Hepatic stellate cell (primary cell): ENCODE results near the gene ELMOD1.
A peak's percentile ranks its signal among the peaks of the same experiment; 100 is the strongest.

Experiments
- DNase-seq: peaks from one replicate; pipeline ENCODE4 v3.0.0; 2011; ENCODE audit warnings: low spot score

ELMOD1 gene

GRCh38 chr11:107688322-107688918 is 97.5 kb downstream of the ELMOD1 start:
- DNase-seq, result no peak

DNA sequence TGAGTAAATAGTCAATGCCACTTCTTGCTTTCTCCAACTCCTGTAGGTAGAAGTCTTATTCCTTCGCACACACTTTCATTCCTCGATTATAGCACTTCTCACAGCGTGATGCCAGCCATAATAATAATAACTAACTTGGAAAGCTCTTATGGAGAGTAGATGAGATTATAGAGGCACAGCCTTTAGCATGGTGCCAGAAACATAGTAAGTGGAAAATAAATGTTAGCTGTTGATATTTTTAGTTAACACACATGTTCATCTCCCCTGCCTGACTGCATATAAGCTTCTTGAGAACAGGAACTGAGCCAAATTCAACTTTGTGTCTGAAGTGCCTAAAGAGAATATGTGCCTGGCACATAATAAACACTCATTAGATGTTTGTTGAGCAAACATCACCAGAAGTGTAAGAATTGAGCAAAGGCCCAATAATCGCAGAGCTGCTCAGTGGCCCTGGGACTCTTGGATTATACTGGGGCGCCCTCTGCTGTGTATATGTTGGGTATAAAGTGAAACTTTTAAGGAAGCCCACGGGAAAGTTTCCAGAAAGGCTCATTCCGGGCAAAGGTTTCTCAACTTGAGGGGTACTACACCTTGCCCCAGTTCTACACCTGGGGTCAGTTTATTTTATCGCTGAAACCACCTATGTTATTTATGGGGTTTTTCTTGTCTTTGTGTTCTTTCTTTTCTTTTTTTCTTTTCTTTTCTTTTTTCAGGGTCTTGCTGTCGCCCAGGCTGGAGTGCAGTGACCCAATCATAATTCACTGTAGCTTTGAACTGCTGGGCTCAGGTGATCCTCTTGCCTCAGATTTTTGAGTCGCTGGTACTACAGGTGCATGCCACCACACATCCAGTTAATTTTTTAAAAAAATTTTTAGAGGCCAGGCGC is 98.6 kb downstream of the ELMOD1 start:
- DNase-seq, result peak; percentile 47

DNA sequence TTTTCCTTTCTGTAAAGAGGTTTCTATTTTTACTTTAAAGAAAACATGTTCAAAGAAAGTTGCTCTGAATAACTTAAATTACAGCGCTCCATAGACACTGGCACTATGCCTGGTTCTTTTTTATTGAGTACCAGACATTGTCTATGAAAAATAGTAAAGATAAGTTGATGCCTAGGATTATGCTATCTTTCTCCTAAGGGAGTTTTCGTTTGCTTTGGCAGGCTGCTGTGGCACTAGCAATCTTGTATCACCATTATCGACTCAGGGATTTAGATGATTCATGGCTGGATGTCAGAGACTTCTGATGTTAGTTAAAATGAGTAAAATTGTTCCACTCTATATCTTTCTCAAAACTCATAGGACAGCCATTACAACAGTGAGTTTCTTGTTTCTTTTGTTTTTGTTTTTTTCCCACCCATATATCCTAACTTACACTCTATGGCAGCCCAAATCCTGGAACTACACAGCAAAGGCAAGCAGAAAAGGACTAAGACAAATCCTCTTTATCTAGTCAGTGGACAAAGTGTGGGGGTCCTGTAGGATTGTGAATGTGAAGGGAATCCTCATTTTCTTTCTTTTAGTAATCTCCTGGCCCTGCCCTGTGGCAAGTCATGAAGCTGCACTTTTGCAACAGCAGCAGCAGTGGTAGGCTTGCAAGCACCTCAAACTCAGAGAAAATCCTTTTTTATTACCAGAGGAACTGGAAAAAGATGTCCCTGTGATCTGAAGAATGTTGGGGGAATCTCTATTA is 100.2 kb downstream of the ELMOD1 start:
- peak; percentile 8 for DNase-seq

DNA sequence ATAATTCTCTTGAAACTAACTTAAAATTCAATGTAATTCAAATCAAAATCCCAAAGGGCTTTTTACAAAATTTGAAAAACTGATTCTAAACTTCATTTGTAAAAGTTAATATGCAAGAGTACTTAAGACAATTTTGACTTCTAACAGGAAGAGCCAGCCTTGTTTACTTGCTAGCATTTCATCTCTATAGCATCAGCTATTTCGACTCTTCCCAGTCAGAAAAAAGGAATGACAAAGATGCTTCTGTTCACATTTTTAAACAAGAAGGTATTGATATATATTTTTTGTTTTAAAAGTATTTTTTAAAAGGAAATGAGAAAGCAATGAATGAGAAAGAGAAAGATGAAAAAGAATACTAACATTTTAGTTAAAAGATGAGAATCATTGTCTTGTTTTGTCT is 104.5 kb downstream of the ELMOD1 start:
- DNase-seq, result no peak

- peak; percentile 68 for DNase-seq
Measured at GRCh38 chr11:107696140-107696539, 105.2 kb downstream of the ELMOD1 start.

DNA sequence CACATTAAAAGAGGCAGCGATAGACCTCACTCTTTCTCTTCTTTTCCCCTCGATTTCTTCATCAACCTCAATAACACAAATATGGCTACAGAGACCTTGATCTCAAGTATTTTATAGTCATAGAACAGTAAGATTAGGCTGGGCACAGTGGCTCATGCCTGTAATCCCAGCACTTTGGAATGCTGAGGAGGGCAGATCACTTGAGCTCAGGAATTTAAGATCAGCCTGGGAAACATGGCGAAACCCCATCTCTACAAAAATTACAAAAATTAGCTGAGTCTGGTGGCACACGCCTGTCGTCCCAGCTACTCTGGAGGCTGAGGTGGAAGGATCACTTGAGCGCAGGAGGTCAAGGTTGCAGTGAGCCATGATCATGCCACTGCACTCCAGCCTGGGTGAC is 106.3 kb downstream of the ELMOD1 start:
- no peak for DNase-seq

- no peak for DNase-seq
Measured at GRCh38 chr11:107699371-107700285, 108.7 kb downstream of the ELMOD1 start.

DNA sequence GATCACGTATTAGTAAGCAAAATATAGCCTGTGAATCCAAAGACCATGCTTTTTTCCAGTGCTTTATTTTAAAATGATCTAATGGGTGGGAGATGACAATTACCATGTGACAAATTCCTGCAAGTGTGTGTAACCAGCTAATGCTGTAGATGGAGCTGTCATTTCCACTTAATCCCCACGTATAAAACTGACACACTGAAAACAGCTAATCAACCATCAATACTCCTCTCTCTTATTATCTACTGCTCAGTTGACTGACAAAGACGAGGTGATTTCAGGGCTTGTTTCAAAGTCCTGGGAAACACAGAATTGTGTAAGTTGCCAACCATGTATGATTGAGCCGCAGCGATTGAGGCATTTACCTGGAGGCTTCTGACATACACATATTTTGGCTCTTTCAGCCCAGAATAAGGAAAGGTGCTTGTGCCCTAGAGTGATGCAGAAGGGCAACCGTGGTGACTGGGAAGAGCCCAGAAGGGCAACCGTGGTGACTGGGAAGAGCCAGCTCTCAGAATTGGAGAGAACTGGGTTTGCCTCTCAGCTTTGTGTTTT is 111.2 kb downstream of the ELMOD1 start:
- no peak for DNase-seq

- DNase-seq, result no peak
Measured at GRCh38 chr11:107702723-107703122, 111.8 kb downstream of the ELMOD1 start.

DNA sequence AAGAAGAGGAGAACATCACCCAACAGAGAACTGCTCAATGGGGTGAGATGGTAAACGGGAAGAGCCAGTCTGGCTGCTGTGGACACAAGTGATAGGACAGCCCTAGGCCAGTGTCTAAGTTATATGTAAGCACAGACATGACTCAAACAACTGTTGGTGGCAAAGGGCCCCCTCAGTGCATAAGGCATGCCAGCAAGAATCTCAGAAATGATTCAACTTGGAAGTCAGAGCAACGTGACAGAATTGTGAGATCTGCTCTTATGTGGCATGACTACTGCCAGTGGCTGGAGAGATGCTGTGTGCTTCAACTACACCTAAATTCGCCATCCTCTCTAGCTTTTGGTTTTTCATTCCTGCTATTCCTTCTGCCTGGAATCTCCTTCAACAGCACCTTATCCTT is 113.5 kb downstream of the ELMOD1 start:
- DNase-seq, result peak; percentile 6

DNA sequence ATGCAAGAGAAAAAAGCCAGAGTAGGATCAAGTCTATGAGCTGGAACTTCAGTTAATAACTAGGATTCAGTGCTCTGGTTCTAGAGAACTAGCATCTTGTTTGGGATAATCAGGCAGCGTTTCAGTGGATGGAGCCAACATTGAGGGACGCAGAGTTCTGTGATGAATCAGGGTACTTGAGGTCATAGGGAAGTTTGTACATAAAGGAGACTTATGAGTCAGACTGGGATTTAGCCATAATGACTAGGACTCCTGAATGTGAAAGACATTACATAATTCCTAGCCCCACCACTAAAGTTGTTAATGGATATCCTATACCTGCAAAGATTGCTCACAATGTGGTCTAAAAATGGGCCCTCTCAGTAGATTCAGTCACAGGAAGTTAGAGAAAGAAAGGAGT is 114.1 kb downstream of the ELMOD1 start:
- peak; percentile 33 for DNase-seq

- DNase-seq, result no peak
Measured at GRCh38 chr11:107706531-107706930, 115.6 kb downstream of the ELMOD1 start.

DNA sequence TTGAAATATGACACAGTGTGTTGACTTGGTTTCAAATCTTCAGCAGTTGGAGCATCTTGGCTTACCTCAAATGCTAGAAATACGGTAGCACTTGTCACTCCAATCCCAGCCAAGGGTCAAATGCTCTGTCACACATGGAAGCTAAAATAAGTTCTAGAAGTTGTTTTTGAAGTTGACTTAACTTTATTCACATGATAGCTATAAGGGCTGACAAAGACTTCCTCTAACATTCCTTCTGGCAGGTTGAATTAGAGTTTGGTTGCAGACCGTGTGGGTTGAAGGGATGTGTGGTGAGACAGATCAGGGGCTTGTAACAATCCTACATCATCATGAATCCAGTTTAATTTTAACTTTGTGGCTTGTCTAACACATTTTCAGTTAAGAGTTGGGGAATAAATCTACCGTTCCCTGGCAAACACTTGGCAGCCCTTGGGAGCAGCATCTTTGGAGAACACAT is 116.3 kb downstream of the ELMOD1 start:
- no peak for DNase-seq

DNA sequence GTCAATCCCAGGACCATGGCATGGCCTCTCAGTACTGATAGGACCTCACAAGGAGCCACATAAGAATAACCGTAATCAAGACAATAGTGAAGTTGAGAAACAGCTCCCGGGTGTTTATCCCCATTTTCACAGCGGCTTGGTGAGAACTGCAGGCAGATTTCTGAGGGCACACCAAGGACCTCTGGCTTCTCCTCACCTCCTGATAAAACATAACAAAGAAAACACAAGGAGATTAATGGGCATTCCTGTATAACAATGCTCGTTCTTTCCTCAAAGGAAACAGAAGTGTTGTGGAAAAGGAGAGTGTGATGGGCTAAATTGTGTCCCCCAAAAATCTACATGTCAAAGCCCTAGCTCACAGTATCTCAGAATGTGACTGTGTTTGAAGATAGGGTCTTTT is 116.9 kb downstream of the ELMOD1 start:
- DNase-seq, result no peak

- no peak for DNase-seq
Measured at GRCh38 chr11:107708792-107709191, 117.8 kb downstream of the ELMOD1 start.

DNA sequence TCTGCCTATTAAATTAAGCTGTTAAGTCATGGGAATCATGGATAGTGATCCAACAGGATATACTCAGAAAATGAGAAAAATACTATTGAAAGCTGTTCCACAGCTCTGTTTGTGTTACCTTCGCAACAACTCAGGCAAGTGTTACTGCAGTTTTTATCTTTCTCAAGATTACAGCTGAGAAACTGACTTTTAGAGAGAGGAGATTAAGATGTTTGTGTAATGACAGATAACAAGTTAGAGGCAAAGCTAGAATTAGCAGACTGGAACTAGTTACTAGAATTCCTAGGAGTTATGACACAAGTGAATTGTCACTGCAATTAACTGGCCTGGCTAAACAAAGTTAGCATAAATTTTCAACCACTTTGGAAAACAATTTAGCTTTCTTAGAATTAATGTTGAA is 119.4 kb downstream of the ELMOD1 start:
- DNase-seq, result no peak

DNA sequence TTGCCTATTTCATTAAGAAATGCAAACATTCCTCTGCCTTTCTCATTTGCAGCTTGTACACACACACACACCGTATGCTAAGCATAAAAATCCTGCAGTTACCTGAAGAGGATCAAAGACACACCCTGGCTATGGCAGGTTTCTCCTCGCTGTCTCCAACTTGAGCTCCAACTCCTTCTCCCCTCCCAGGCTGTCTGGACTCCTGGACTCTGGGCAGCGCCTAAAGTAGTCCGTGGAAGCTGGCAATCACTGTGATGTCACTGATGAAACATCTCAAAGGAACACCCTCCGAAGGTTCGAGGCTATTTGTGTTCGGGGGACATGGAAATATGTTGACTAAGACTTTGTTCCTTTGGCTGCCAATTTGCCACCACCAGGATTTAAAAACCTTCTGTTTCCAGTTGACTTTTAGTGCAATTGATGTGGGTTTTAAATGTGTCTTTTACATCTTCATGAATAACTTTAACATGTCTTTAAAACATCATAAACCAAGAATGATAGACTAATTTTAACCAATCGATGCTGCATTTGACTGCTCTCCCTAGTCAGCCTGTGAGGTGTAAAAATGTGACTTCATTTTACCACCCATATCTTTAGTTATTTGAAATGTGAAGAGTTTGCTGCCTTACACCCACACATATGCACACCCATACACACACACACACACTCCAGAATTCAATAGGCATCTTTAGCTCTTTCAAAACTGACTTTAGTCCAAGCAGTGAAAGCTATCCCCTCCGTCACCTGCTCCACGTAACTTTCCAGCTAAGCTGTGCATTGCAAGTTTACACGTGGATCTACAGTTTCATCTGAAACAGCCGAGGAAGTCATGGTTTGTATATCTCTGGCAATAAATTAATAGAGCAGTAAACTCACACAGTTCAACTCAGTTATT is 121.2 kb downstream of the ELMOD1 start, which contains the start of gene SLN:
Gene SLN (minus strand): TSS at position 196 of the 895 bp plus-strand sequence.
- no peak for DNase-seq

GRCh38 chr11:107713009-107713408 is 122.1 kb downstream of the ELMOD1 start:
- no peak for DNase-seq
